GM23248 (cell line): ENCODE results near the gene IL17RE. TPM values are rescaled to one million over a fixed set of nuclear protein-coding genes. Genes with fewer than 3 reads are reported as not detected.
"Not testable (repeated sequence)": the region's sequence is repeated elsewhere in the genome, so short reads cannot be mapped to it uniquely, and the experiment has no call there.

Experiments
- DNase-seq: peaks from one replicate; pipeline ENCODE4 v3.0.0-alpha.2; 2015
- H2AFZ ChIP-seq: fragments of 200-600 bp; sonication (generic); 2 replicates; pipeline ENCODE4 v1.6.1; 2016; ENCODE audit warnings: antibody characterized with exemption
- H3F3A ChIP-seq: fragments of 200-600 bp; sonication (generic); 2 replicates; pipeline ENCODE4 v1.6.1; 2016; ENCODE audit warnings: mild to moderate bottlenecking, antibody characterized with exemption, mixed run types; ENCODE audit not compliant: insufficient read depth
- H3K27ac ChIP-seq: fragments of 200-600 bp; sonication (generic); 2 replicates; pipeline ENCODE4 v1.5.1; 2016; ENCODE audit warnings: mild to moderate bottlenecking
- H3K27me3 ChIP-seq: fragments of 200-600 bp; sonication (generic); replicated peaks from 2 replicates; pipeline ENCODE4 v1.6.1; 2016; ENCODE audit warnings: mild to moderate bottlenecking; ENCODE audit not compliant: insufficient read depth
- H3K36me3 ChIP-seq: fragments of 200-600 bp; sonication (generic); 2 replicates; pipeline ENCODE4 v1.6.1; 2016; ENCODE audit warnings: low read depth, mild to moderate bottlenecking
- H3K4me1 ChIP-seq: fragments of 200-600 bp; sonication (generic); 2 replicates; pipeline ENCODE4 v1.6.1; 2016; ENCODE audit warnings: mild to moderate bottlenecking; ENCODE audit not compliant: insufficient read depth
- H3K4me2 ChIP-seq: fragments of 200-600 bp; sonication (generic); one replicate; pipeline ENCODE4 v1.6.1; 2016; ENCODE audit warnings: mild to moderate bottlenecking; ENCODE audit not compliant: unreplicated experiment
- H3K4me3 ChIP-seq: fragments of 200-600 bp; sonication (generic); 2 replicates; pipeline ENCODE4 v1.5.1; 2016; ENCODE audit warnings: mild to moderate bottlenecking
- H3K79me2 ChIP-seq: fragments of 200-600 bp; sonication (generic); 2 replicates; pipeline ENCODE4 v1.6.1; 2016; ENCODE audit warnings: mild to moderate bottlenecking; ENCODE audit not compliant: insufficient read depth
- H3K9ac ChIP-seq: fragments of 200-600 bp; sonication (generic); 2 replicates; pipeline ENCODE4 v1.6.1; 2016; ENCODE audit warnings: mild to moderate bottlenecking
- H3K9me2 ChIP-seq: fragments of 200-600 bp; sonication (generic); 2 replicates; pipeline ENCODE4 v1.6.1; 2016; ENCODE audit warnings: mixed run types, mild to moderate bottlenecking, moderate library complexity; ENCODE audit not compliant: insufficient read depth
- H3K9me3 ChIP-seq: fragments of 200-600 bp; sonication (generic); one replicate; pipeline ENCODE4 v1.6.1; 2017; ENCODE audit warnings: low read depth
- H4K20me1 ChIP-seq: fragments of 200-600 bp; sonication (generic); 2 replicates; pipeline ENCODE4 v1.6.0; 2016; ENCODE audit not compliant: insufficient read depth
- EZH2 ChIP-seq: fragments of 200-600 bp; sonication (generic); IDR thresholded peaks from 2 replicates; pipeline ENCODE4 v1.6.1; 2018; ENCODE audit warnings: antibody characterized with exemption, mild to moderate bottlenecking; ENCODE audit not compliant: insufficient read depth, poor library complexity, severe bottlenecking
- EZH2phosphoT487 ChIP-seq: fragments of 200-600 bp; sonication (generic); IDR thresholded peaks from 2 replicates; pipeline ENCODE4 v1.6.1; 2018; ENCODE audit warnings: antibody characterized with exemption, moderate library complexity, mild to moderate bottlenecking, low read depth; ENCODE audit not compliant: insufficient read depth
- WGBS, 2 experiments: methylation state at CpG; one replicate each; pipeline ENCODE4 v1.1.6; 2015 to 2017; ENCODE audit warnings: low lambda C conversion rate in 2 of 2, low coverage in 1 of 2; ENCODE audit errors: missing lambda C conversion rate in 2 of 2; 5-methylcytosine and 5-hydroxymethylcytosine counted together
- in situ Hi-C: fragments of 300-500 bp; cut with MboI; formaldehyde crosslinking; loops from 2 replicates; pipeline ENCODE4 v1.15.0; 2020
- polyA plus RNA-seq: library from polyadenylated mRNA; unstranded; fragments of >200 nt; fragmentation: Nextera tagmentation; extraction: Ambion mirVana; gene quantifications from 2 replicates; pipeline ENCODE4 v1.2.1, GENCODE V29; 2016
- total RNA-seq: library from RNA; depleted of rRNA; stranded (reverse); fragments of >200 nt; shearing (Covaris generic); gene quantifications from 2 replicates; pipeline ENCODE4 v1.2.3, GENCODE V29; 2014

IL17RE gene
- total and polyA plus RNA-seq, 2 experiments from 2014 or later = 0.24 to 5.5 TPM

- no peak for TF ChIP-seq EZH2
- TF ChIP-seq EZH2phosphoT487 = no peak
- Histone ChIP-seq H3K27me3 (no peaks in the 10 kb centered on the region), H3F3A (no peaks in the 10 kb centered on the region), H3K79me2 (no peaks in the 10 kb centered on the region), H3K36me3 (peaks cover 5% of the 10 kb centered on the region; the same call in 1 of the 2 replicates), H3K9me2 (no peaks in the 10 kb centered on the region), H3K4me1 (peaks cover 11% of the 10 kb centered on the region), H4K20me1 (no peaks in the 10 kb centered on the region), H3K9me3 (no peaks in the 10 kb centered on the region), H3K9ac (no peak overlapping the region), H3K27ac (no peak overlapping the region), H3K4me2 (no peak overlapping the region), H2AFZ (no peak overlapping the region), H3K4me3 (no peak overlapping the region)
- in situ Hi-C loops = no loop called here
- DNase-seq = no peak
- WGBS, 2 experiments = 89 to 93% methylated on average over 2 of the region's 2 CpGs
Measured at GRCh38 chr3:9938966-9939365, 36.3 kb downstream of the IL17RE start.

- in situ Hi-C loops, H3K4me1 ChIP-seq, DNase-seq, H3K9me3 ChIP-seq, H3K36me3 ChIP-seq, H3K27ac ChIP-seq, H3K4me2 ChIP-seq, H3K9ac ChIP-seq, H4K20me1 ChIP-seq, H3K4me3 ChIP-seq, H3K27me3 ChIP-seq, H2AFZ ChIP-seq, H3F3A ChIP-seq, H3K79me2 ChIP-seq, H3K9me2 ChIP-seq: not testable (repeated sequence)
- 87% methylated on average over 29 of the region's 32 CpGs; no CpG with 5 or more reads in 1 of the 2 experiments for WGBS, 2 experiments
Measured at GRCh38 chr3:9939906-9940305, 37.3 kb downstream of the IL17RE start.

- TF ChIP-seq EZH2phosphoT487 (no peak), EZH2 (no peak)
- no peak overlapping the region for H2AFZ ChIP-seq
- no peak overlapping the region for H3K4me2 ChIP-seq
- WGBS, 2 experiments = 93 to 97% methylated on average over 10 of the region's 10 CpGs
- no peaks in the 10 kb centered on the region; the same call in 1 of the 2 replicates for H3F3A ChIP-seq
- no peak overlapping the region for H3K4me3 ChIP-seq
- no peaks in the 10 kb centered on the region for H4K20me1 ChIP-seq
- in situ Hi-C loops = no loop called here
- H3K27ac ChIP-seq = no peak overlapping the region
- no peaks in the 10 kb centered on the region for H3K4me1 ChIP-seq
- no peak for DNase-seq
- H3K9me2 ChIP-seq = no peaks in the 10 kb centered on the region
- no peaks in the 10 kb centered on the region for H3K27me3 ChIP-seq
- peaks cover 5% of the 10 kb centered on the region; the same call in 1 of the 2 replicates for H3K36me3 ChIP-seq
- no peaks in the 10 kb centered on the region for H3K79me2 ChIP-seq
- no peaks in the 10 kb centered on the region for H3K9me3 ChIP-seq
- H3K9ac ChIP-seq = no peak overlapping the region
Measured at GRCh38 chr3:9940746-9941145, 38.1 kb downstream of the IL17RE start.

GRCh38 chr3:9942164-9942563, 39.5 kb downstream of the IL17RE start:
- TF ChIP-seq EZH2 = no peak
- no peak for TF ChIP-seq EZH2phosphoT487
- Histone ChIP-seq H3K4me3 (no peak overlapping the region), H3K9ac (no peak overlapping the region), H3K27ac (no peak overlapping the region), H3F3A (no peaks in the 10 kb centered on the region; the same call in 1 of the 2 replicates), H3K27me3 (no peaks in the 10 kb centered on the region), H2AFZ (no peak overlapping the region), H3K4me2 (no peak overlapping the region), H3K79me2 (no peaks in the 10 kb centered on the region), H3K36me3 (no peaks in the 10 kb centered on the region), H3K9me2 (no peaks in the 10 kb centered on the region), H4K20me1 (no peaks in the 10 kb centered on the region), H3K9me3 (no peaks in the 10 kb centered on the region), H3K4me1 (no peaks in the 10 kb centered on the region)
- 93 to 96% methylated on average over 4 of the region's 4 CpGs for WGBS, 2 experiments
- in situ Hi-C loops = no loop called here
- DNase-seq = no peak
